NCI-H526 treated with DMSO at 0.1 percent for 48 hours (cell line): ENCODE measurements around the gene GRIN3B.
"Not testable (repeated sequence)": the region's sequence is repeated elsewhere in the genome, so short reads cannot be mapped to it uniquely, and the experiment has no call there.

Source experiments
- DNase-seq: peaks from one replicate; lab custom pipeline; 2025; lab: John Stamatoyannopoulos, UW

The GRIN3B gene

GRCh38 chr19:1000095-1000494 is at the start of gene GRIN3B:
GRIN3B (plus strand) TSS chr19:1000419; CDS start chr19:1000438, 19 bp downstream.
- no peak for DNase-seq

GRCh38 chr19:952049-952679 is 48.1 kb upstream of the GRIN3B start:
- DNase-seq = no peak

GRCh38 chr19:952680-953444 is 47.4 kb upstream of the GRIN3B start:
- DNase-seq = peak; percentile 40

GRCh38 chr19:953445-954271 is 46.6 kb upstream of the GRIN3B start:
- DNase-seq = no peak

- DNase-seq = no peak
These were observed 45.9 kb upstream of the GRIN3B start for GRCh38 chr19:954272-954671.

- no peak for DNase-seq
These were observed 45.3 kb upstream of the GRIN3B start for GRCh38 chr19:954672-955494.

GRCh38 chr19:955803-956765 is 44.1 kb upstream of the GRIN3B start:
- DNase-seq = no peak

- DNase-seq = no peak
These were observed 43.3 kb upstream of the GRIN3B start for GRCh38 chr19:956766-957440.

GRCh38 chr19:957578-957977 is 42.6 kb upstream of the GRIN3B start:
- not testable (repeated sequence) for DNase-seq

- no peak for DNase-seq
These were observed 41.0 kb upstream of the GRIN3B start for GRCh38 chr19:958967-959855.

- no peak for DNase-seq
These were observed 40.2 kb upstream of the GRIN3B start for GRCh38 chr19:960020-960419.

GRCh38 chr19:960601-960938 is 39.6 kb upstream of the GRIN3B start:
- DNase-seq = no peak

GRCh38 chr19:961866-962620 is 38.2 kb upstream of the GRIN3B start:
- DNase-seq = no peak

GRCh38 chr19:962683-963400 is 37.4 kb upstream of the GRIN3B start:
- no peak for DNase-seq

GRCh38 chr19:963486-963951 is 36.7 kb upstream of the GRIN3B start:
- no peak for DNase-seq

GRCh38 chr19:964116-964520 is 36.1 kb upstream of the GRIN3B start:
- no peak for DNase-seq
